IPS-20b (cell line): ENCODE measurements around the gene PARD3.
"Not testable (repeated sequence)": the region's sequence is repeated elsewhere in the genome, so short reads cannot be mapped to it uniquely, and the experiment has no call there.

Experiments used
- H3K27ac ChIP-seq: one replicate; pipeline ENCODE4 v1.5.1; 2013; ENCODE audit warnings: low read length
- H3K27me3 ChIP-seq: 2 replicates; pipeline ENCODE4 v1.6.1; 2013; ENCODE audit warnings: mild to moderate bottlenecking, low read length, inconsistent platforms; ENCODE audit not compliant: insufficient read depth
- H3K36me3 ChIP-seq: 2 replicates; pipeline ENCODE4 v1.6.1; 2013; ENCODE audit warnings: low read depth, mild to moderate bottlenecking, inconsistent platforms, low read length, moderate library complexity; ENCODE audit not compliant: insufficient read depth
- H3K4me1 ChIP-seq: 2 replicates; pipeline ENCODE4 v1.6.1; 2013; ENCODE audit warnings: mild to moderate bottlenecking, control low read depth, inconsistent platforms, low read length, moderate library complexity; ENCODE audit not compliant: insufficient read depth
- H3K4me3 ChIP-seq: 2 replicates; pipeline ENCODE4 v1.5.1; 2013; ENCODE audit warnings: mild to moderate bottlenecking, low read length, inconsistent platforms
- H3K9ac ChIP-seq: 2 replicates; pipeline ENCODE4 v1.6.1; 2013; ENCODE audit warnings: low read depth, mild to moderate bottlenecking, inconsistent platforms, low read length, moderate library complexity
- H3K9me3 ChIP-seq: 2 replicates; pipeline ENCODE4 v1.6.1; 2013; ENCODE audit warnings: mild to moderate bottlenecking, low read depth, low read length, inconsistent platforms; ENCODE audit not compliant: insufficient read depth

PARD3 gene

GRCh38 chr10:34648919-34649318 lies 166.2 kb downstream of the PARD3 start:
- Histone ChIP-seq H3K4me1 (peaks cover 24% of the 10 kb centered on the region), H3K9me3 (no peaks in the 10 kb centered on the region)

GRCh38 chr10:34647875-34648865 lies 166.9 kb downstream of the PARD3 start:
- Histone ChIP-seq H3K4me3 (no peak overlapping the region), H3K27ac (no peak overlapping the region), H3K4me1 (peaks cover 20% of the 10 kb centered on the region), H3K9ac (no peak overlapping the region), H3K36me3 (no peaks in the 10 kb centered on the region), H3K9me3 (no peaks in the 10 kb centered on the region), H3K27me3 (no peaks in the 10 kb centered on the region)

More at GRCh38 chr10:34648919-34649318, 166.2 kb downstream of the PARD3 start:
- H3K4me3 ChIP-seq = no peak overlapping the region
- no peak overlapping the region for H3K9ac ChIP-seq
- H3K27me3 ChIP-seq = no peaks in the 10 kb centered on the region
- H3K36me3 ChIP-seq = no peaks in the 10 kb centered on the region
- no peak overlapping the region for H3K27ac ChIP-seq

- Histone ChIP-seq H3K9me3 (no peaks in the 10 kb centered on the region), H3K27ac (no peak overlapping the region), H3K27me3 (no peaks in the 10 kb centered on the region), H3K4me1 (peaks cover 14% of the 10 kb centered on the region), H3K4me3 (no peak overlapping the region), H3K9ac (no peak overlapping the region), H3K36me3 (no peaks in the 10 kb centered on the region)
Observed at GRCh38 chr10:34647160-34647559, 167.9 kb downstream of the PARD3 start.

GRCh38 chr10:34646331-34646730 lies 168.8 kb downstream of the PARD3 start:
- H3K36me3 ChIP-seq = no peaks in the 10 kb centered on the region

GRCh38 chr10:34644815-34645214 lies 170.3 kb downstream of the PARD3 start:
- not testable (repeated sequence) for H3K27me3 ChIP-seq, H3K9me3 ChIP-seq, H3K4me3 ChIP-seq, H3K4me1 ChIP-seq, H3K27ac ChIP-seq, H3K36me3 ChIP-seq, H3K9ac ChIP-seq

More at GRCh38 chr10:34646331-34646730, 168.8 kb downstream of the PARD3 start:
- H3K4me3 ChIP-seq = no peak overlapping the region
- no peaks in the 10 kb centered on the region for H3K9me3 ChIP-seq
- no peak overlapping the region for H3K27ac ChIP-seq
- H3K4me1 ChIP-seq = peaks cover 6% of the 10 kb centered on the region; the same call in 1 of the 2 replicates
- H3K27me3 ChIP-seq = no peaks in the 10 kb centered on the region
- no peak overlapping the region for H3K9ac ChIP-seq

GRCh38 chr10:34644224-34644623 lies 170.9 kb downstream of the PARD3 start:
- H3K9me3 ChIP-seq = no peaks in the 10 kb centered on the region
- H3K27ac ChIP-seq = no peak overlapping the region
- peaks cover 4% of the 10 kb centered on the region; the same call in 1 of the 2 replicates for H3K4me1 ChIP-seq
- no peaks in the 10 kb centered on the region for H3K27me3 ChIP-seq
- no peak overlapping the region for H3K4me3 ChIP-seq
- no peak overlapping the region for H3K9ac ChIP-seq
- H3K36me3 ChIP-seq = no peaks in the 10 kb centered on the region

GRCh38 chr10:34643620-34644019 lies 171.5 kb downstream of the PARD3 start:
- no peaks in the 10 kb centered on the region for H3K36me3 ChIP-seq
- H3K27ac ChIP-seq = no peak overlapping the region
- H3K4me1 ChIP-seq = peaks cover 4% of the 10 kb centered on the region; the same call in 1 of the 2 replicates
- H3K27me3 ChIP-seq = no peaks in the 10 kb centered on the region
- H3K4me3 ChIP-seq = no peak overlapping the region
- no peak overlapping the region for H3K9ac ChIP-seq
- H3K9me3 ChIP-seq = no peaks in the 10 kb centered on the region

- no peak overlapping the region for H3K9ac ChIP-seq
- peaks cover 14% of the 10 kb centered on the region; the same call in 1 of the 2 replicates for H3K4me1 ChIP-seq
- H3K9me3 ChIP-seq = no peaks in the 10 kb centered on the region
- no peaks in the 10 kb centered on the region for H3K36me3 ChIP-seq
- H3K27ac ChIP-seq = no peak overlapping the region
- H3K27me3 ChIP-seq = no peaks in the 10 kb centered on the region
- H3K4me3 ChIP-seq = no peak overlapping the region
Observed at GRCh38 chr10:34641913-34642558, 173.1 kb downstream of the PARD3 start.

- H3K4me3 ChIP-seq = no peak overlapping the region
- no peak overlapping the region for H3K9ac ChIP-seq
- no peaks in the 10 kb centered on the region for H3K36me3 ChIP-seq
- peaks cover 21% of the 10 kb centered on the region for H3K4me1 ChIP-seq
- no peaks in the 10 kb centered on the region for H3K9me3 ChIP-seq
- no peak overlapping the region for H3K27ac ChIP-seq
- H3K27me3 ChIP-seq = no peaks in the 10 kb centered on the region
Observed at GRCh38 chr10:34641147-34641912, 173.8 kb downstream of the PARD3 start.

- Histone ChIP-seq H3K4me1 (peaks cover 26% of the 10 kb centered on the region), H3K9ac (no peak overlapping the region), H3K36me3 (no peaks in the 10 kb centered on the region), H3K27ac (no peak overlapping the region), H3K27me3 (no peaks in the 10 kb centered on the region), H3K4me3 (no peak overlapping the region), H3K9me3 (no peaks in the 10 kb centered on the region)
Observed at GRCh38 chr10:34638406-34639054, 176.6 kb downstream of the PARD3 start.

GRCh38 chr10:34637418-34637911 lies 177.6 kb downstream of the PARD3 start:
- H3K4me1 ChIP-seq = peaks cover 22% of the 10 kb centered on the region
- no peaks in the 10 kb centered on the region for H3K9me3 ChIP-seq
- H3K27me3 ChIP-seq = no peaks in the 10 kb centered on the region
- no peaks in the 10 kb centered on the region for H3K36me3 ChIP-seq
- H3K4me3 ChIP-seq = peak overlapping the region; percentile 28; the same call in 1 of the 2 replicates
- H3K9ac ChIP-seq = peak overlapping the region; percentile 22; the same call in 1 of the 2 replicates
- no peak overlapping the region for H3K27ac ChIP-seq
